K562 (cell line): ENCODE data around the gene MCU. TPM values are rescaled to one million over a fixed set of nuclear protein-coding genes. Genes with fewer than 3 reads are reported as not detected.

Experiments used
- ATAC-seq: fragments of 200-7000 bp; cut with Tn5 transposase; 3 replicates; pipeline ENCODE4 v1.9.1; 2020; ENCODE audit warnings: moderate library complexity
- BruUV-seq: library from RNA; stranded (reverse); fragments of 400-500 nt; replicated peaks from 2 replicates; lab custom pipeline; 2021; lab: Mats Ljungman, UMichigan
- CTCF ChIA-PET: fragments of 300-600 bp; formaldehyde crosslinking; extraction: SDS; loops from one replicate; lab custom pipeline; 2021; ENCODE audit warnings: low intra/inter-chr PET ratio; lab: Yijun Ruan, JAX
- POLR2A ChIA-PET: fragments of 300-600, 350-650 bp; sonication (Branson Sonifier 250); formaldehyde crosslinking; extraction: SDS; loops from one replicate; lab custom pipeline; 2021; ENCODE audit warnings: antibody characterized with exemption, inconsistent platforms; lab: Yijun Ruan, JAX
- DNase-seq, 4 experiments: peaks; one replicate each; pipeline versions ENCODE4 v3.0.0 to v3.0.0-alpha.2; 2011 to 2018; ENCODE audit warnings: low spot score in 3 of 4, mixed read lengths in 3 of 4; ENCODE audit errors: extremely low read depth in 1 of 4
- FAIRE-seq: peaks from 2 replicates; lab custom pipeline; 2011; peaks lifted over from hg19 to GRCh38; lab: Jason Lieb, UNC
- H2AFZ ChIP-seq: 2 replicates; pipeline ENCODE4 v1.6.0; 2011; ENCODE audit warnings: low read depth, low read length, control low read depth, inconsistent platforms
- H3K27ac ChIP-seq: fragments of 200-600 bp; 3 replicates; pipeline ENCODE4 v1.8.0; 2011; ENCODE audit warnings: low read depth, mild to moderate bottlenecking, control low read depth, inconsistent platforms, low read length, moderate library complexity, mixed read lengths; ENCODE audit errors: extremely low read depth
- H3K27me3 ChIP-seq, 2 experiments: fragments of 300-600 bp in 1 of 2; 2 replicates in 1 of 2; 3 replicates in 1 of 2; pipeline versions ENCODE4 v1.6.0 to v1.8.0; 2011; ENCODE audit warnings: inconsistent platforms in 2 of 2, low read length in 2 of 2, mild to moderate bottlenecking in 1 of 2, mixed read lengths in 1 of 2, moderate library complexity in 1 of 2; ENCODE audit not compliant: control insufficient read depth in 2 of 2, insufficient read depth in 2 of 2
- H3K36me3 ChIP-seq: fragments of 300-600 bp; 3 replicates; pipeline ENCODE4 v1.8.0; 2011; ENCODE audit warnings: mild to moderate bottlenecking, low read length, inconsistent platforms; ENCODE audit not compliant: control insufficient read depth, insufficient read depth
- H3K4me1 ChIP-seq, 2 experiments: fragments of 200-600 bp in 1 of 2; replicated peaks in 1 of 2; 2 replicates in 1 of 2; 3 replicates in 1 of 2; pipeline versions ENCODE4 v1.5.1 to v1.8.0; 2011; ENCODE audit warnings: inconsistent platforms in 2 of 2, low read length in 2 of 2, mild to moderate bottlenecking in 1 of 2, mixed read lengths in 1 of 2, moderate library complexity in 1 of 2; ENCODE audit not compliant: control insufficient read depth in 2 of 2, insufficient read depth in 2 of 2
- H3K4me2 ChIP-seq: 2 replicates; pipeline ENCODE4 v1.6.1; 2011; ENCODE audit warnings: low read length, control low read depth, inconsistent platforms, mixed read lengths; ENCODE audit not compliant: insufficient read depth
- H3K4me3 ChIP-seq: fragments of 200-600 bp; sonication (generic), shearing (Covaris generic); 2 replicates; pipeline ENCODE4 v1.5.1; 2016; ENCODE audit warnings: control low read depth, inconsistent platforms
- H3K79me2 ChIP-seq: fragments of 200-600 bp; 3 replicates; pipeline ENCODE4 v1.8.0; 2011; ENCODE audit warnings: low read length, inconsistent platforms; ENCODE audit not compliant: control insufficient read depth, insufficient read depth
- H3K9ac ChIP-seq, 2 experiments: 2 replicates each; pipeline versions ENCODE4 v1.6.0 to v1.6.1; 2011; ENCODE audit warnings: low read depth in 2 of 2, low read length in 2 of 2, control low read depth in 1 of 2, inconsistent platforms in 1 of 2, mild to moderate bottlenecking in 1 of 2, mixed read lengths in 1 of 2; ENCODE audit not compliant: insufficient read depth in 1 of 2
- H3K9me1 ChIP-seq: one replicate; pipeline ENCODE4 v1.6.0; 2011; ENCODE audit warnings: inconsistent platforms, mild to moderate bottlenecking, low read length, moderate library complexity; ENCODE audit not compliant: control insufficient read depth, insufficient read depth
- H3K9me3 ChIP-seq: replicated peaks from 2 replicates; pipeline ENCODE4 v1.5.1; 2011; ENCODE audit warnings: low read depth, low read length, inconsistent platforms; ENCODE audit not compliant: control insufficient read depth, insufficient read depth
- H4K20me1 ChIP-seq: replicated peaks from 2 replicates; pipeline ENCODE4 v1.6.1; 2011; ENCODE audit warnings: low read length, inconsistent platforms, mixed read lengths; ENCODE audit not compliant: control insufficient read depth, insufficient read depth
- ARHGAP35 ChIP-seq: fragments of 450-650 bp; IDR thresholded peaks from 2 replicates; pipeline ENCODE4 v1.6.1; 2018; ENCODE audit not compliant: partially characterized antibody
- ELF2 ChIP-seq: fragments of 250-450 bp; sonication (Bioruptor Pico); IDR thresholded peaks from 2 replicates; pipeline ENCODE4 v1.5.0; 2021; ENCODE audit warnings: mild to moderate bottlenecking
- HIVEP1 ChIP-seq: fragments of 250-450 bp; sonication (Bioruptor Pico); IDR thresholded peaks from 2 replicates; pipeline ENCODE4 v1.4.0; 2020; ENCODE audit warnings: mild to moderate bottlenecking
- HMBOX1 ChIP-seq: sonication (generic); IDR thresholded peaks from 2 replicates; pipeline ENCODE4 v1.6.1; 2016
- KDM2B ChIP-seq: fragments of 250-450 bp; sonication (Bioruptor Pico); IDR thresholded peaks from 2 replicates; pipeline ENCODE4 v1.8.0; 2021; ENCODE audit warnings: mild to moderate bottlenecking, moderate library complexity
- KHSRP ChIP-seq: fragments of 450-650 bp; IDR thresholded peaks from 2 replicates; pipeline ENCODE4 v1.6.1; 2017
- MAZ ChIP-seq, 2 experiments: fragments of 450-650 bp in 1 of 2; sonication (generic) in 1 of 2; formaldehyde crosslinking; IDR thresholded peaks in 1 of 2; conservative IDR thresholded peaks in 1 of 2; 2 replicates each; pipeline versions ENCODE4 v1.4.0 to v1.5.0; 2020; ENCODE audit warnings: mild to moderate bottlenecking in 1 of 2, missing genetic modification reagents in 1 of 2
- MECOM ChIP-seq: fragments of 250-450 bp; sonication (Bioruptor Pico); IDR thresholded peaks from 2 replicates; pipeline ENCODE4 v1.8.0; 2022; ENCODE audit warnings: inconsistent platforms
- MYBL2 ChIP-seq, 2 experiments: fragments of 450-650 bp in 1 of 2; sonication (generic) in 1 of 2; formaldehyde crosslinking in 1 of 2; IDR thresholded peaks; 2 replicates each; pipeline versions ENCODE4 v1.6.1 to v1.8.1; 2017 to 2022; ENCODE audit warnings: borderline replicate concordance in 1 of 2, inconsistent platforms in 1 of 2, low read depth in 1 of 2, mild to moderate bottlenecking in 1 of 2, missing genetic modification reagents in 1 of 2, moderate library complexity in 1 of 2
- NFRKB ChIP-seq: fragments of 450-650 bp; IDR thresholded peaks from 2 replicates; pipeline ENCODE4 v1.6.1; 2016; ENCODE audit warnings: low read depth
- PCBP2 ChIP-seq: fragments of 200-400 bp; formaldehyde crosslinking; IDR thresholded peaks from 2 replicates; pipeline ENCODE4 v1.6.1; 2018; ENCODE audit warnings: low read length, low read depth, mild to moderate bottlenecking, moderate library complexity; ENCODE audit not compliant: poor library complexity, severe bottlenecking
- RNF2 ChIP-seq: sonication (generic); IDR thresholded peaks from 2 replicates; pipeline ENCODE4 v1.6.1; 2016
- SP2 ChIP-seq: IDR thresholded peaks from 2 replicates; pipeline ENCODE4 v1.6.1; 2011; ENCODE audit warnings: mild to moderate bottlenecking, low read depth, low read length, moderate library complexity; ENCODE audit not compliant: poor library complexity, severe bottlenecking; ENCODE audit errors: extremely low read depth
- ZC3H8 ChIP-seq: fragments of 450-650 bp; IDR thresholded peaks from 2 replicates; pipeline ENCODE4 v1.6.1; 2017
- ZNF764 ChIP-seq: fragments of 250-450 bp; sonication (Bioruptor Pico); IDR thresholded peaks from 2 replicates; pipeline ENCODE4 v1.4.0; 2020; ENCODE audit warnings: low read depth, mild to moderate bottlenecking, moderate library complexity
- WGBS: fragments of 100-300 bp; shearing (Covaris generic); methylation state at CpG from one replicate; pipeline ENCODE4 v1.1.6; 2016; ENCODE audit warnings: low coverage, mixed read lengths; ENCODE audit not compliant: insufficient coverage; ENCODE audit errors: missing lambda C conversion rate; 5-methylcytosine and 5-hydroxymethylcytosine counted together
- in situ Hi-C: fragments of 300-500 bp; cut with MboI; formaldehyde crosslinking; loops from 4 replicates; pipeline ENCODE4 v1.15.0; 2018; ENCODE audit warnings: inconsistent platforms, mixed read lengths
- intact Hi-C: fragments of 100-400 bp; cut with micrococcal nuclease; formaldehyde crosslinking; loops from 2 replicates; pipeline ENCODE4 v1.14.2; 2022
- polyA plus RNA-seq, 8 experiments: library from polyadenylated mRNA; depleted of rRNA in 4 of 8; stranded (reverse) in 5 of 8; unstranded in 3 of 8; fragments of >200 nt; fragmentation: Nextera tagmentation in 2 of 8; fragmentation: Illumina TruSeq in 1 of 8; extraction: Ambion mirVana in 2 of 8; extraction: Trizol in 1 of 8; gene quantifications; 2 replicates each; pipeline versions ENCODE4 v1.2.1 to v1.2.3, GENCODE V29; 2011 to 2014; ENCODE audit warnings: inconsistent platforms in 1 of 8, missing spikeins in 1 of 8
- total RNA-seq, 7 experiments: library from RNA; depleted of rRNA in 6 of 7; stranded (reverse); fragments of >200 nt in 6 of 7; fragmentation: Illumina TruSeq in 2 of 7; extraction: Trizol in 2 of 7; gene quantifications; 2 replicates each; pipeline versions ENCODE4 v1.2.1 to v1.2.3, GENCODE V29; 2011 to 2021; ENCODE audit warnings: low replicate concordance in 1 of 7
- TF ChIP-seq, protein P1 (sequence below): fragments of 250-450 bp; sonication (Bioruptor Pico); IDR thresholded peaks from 2 replicates; pipeline ENCODE4 v1.4.0; 2020; ENCODE audit warnings: mild to moderate bottlenecking, moderate library complexity

MCU gene
- total and polyA plus RNA-seq, 9 of the 15 experiments (the other 6 are each of a cell fraction or from before 2014, with no cell fraction given), result 8.2 to 88.8 (median 21.3) TPM

DNA sequence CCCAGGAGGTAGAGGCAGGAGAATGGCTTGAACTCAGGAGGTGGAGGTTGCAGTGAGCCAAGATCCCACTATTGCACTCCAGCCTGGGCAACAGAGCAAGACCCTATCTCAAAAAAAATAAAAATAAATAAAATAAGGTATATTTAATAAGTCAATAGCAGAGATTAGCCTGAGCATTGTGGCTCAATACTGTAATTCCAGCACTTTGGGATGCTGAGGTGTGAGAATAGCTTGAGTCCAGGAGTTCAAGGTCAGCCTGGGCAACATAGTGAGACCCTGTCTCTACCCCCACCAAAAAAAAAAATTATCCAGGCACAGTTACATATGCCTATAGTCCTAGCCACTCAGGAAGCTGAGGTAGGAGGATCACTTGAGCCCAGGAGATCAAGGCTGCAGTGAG is 163.2 kb downstream of the MCU start:
- intact Hi-C loops (no loop called here), in situ Hi-C loops (no loop called here)
- Histone ChIP-seq H3K79me2 (no peaks in the 10 kb centered on the region), H3K4me3 (no peak overlapping the region), H3K4me2 (no peak overlapping the region), H2AFZ (no peak overlapping the region), H3K9me1 (no peaks in the 10 kb centered on the region), H3K9ac (no peak overlapping the region), H3K4me1 (no peaks in the 10 kb centered on the region), H3K27me3 (no peaks in the 10 kb centered on the region), H4K20me1 (no peaks in the 10 kb centered on the region), H3K9me3 (peaks cover 5% of the 10 kb centered on the region; the same call in 1 of the 2 replicates), H3K36me3 (no peaks in the 10 kb centered on the region; the same call in 2 of the 3 replicates), H3K27ac (no peak overlapping the region)
- TF ChIP-seq ARHGAP35 (no peak), RNF2 (no peak), ELF2 (CRISPR knock-in tag) (no peak), PCBP2 (no peak), MAZ (CRISPR knock-in tag; conservative IDR thresholded peaks at IDR 0.05 in 1 of 2, IDR thresholded peaks at IDR 0.05 in 1 of 2) (no peak), NFRKB (no peak)
- CTCF ChIA-PET, result interaction anchor here (0.6 kb wide), 1 partner anchor 632 kb away, joined by 5 read pairs; no protein-coding TSS in a partner anchor
- BruUV-seq, result no TSS peak
- FAIRE-seq (no peak), ATAC-seq (no peak), DNase-seq (no peak)
- POLR2A ChIA-PET, result no interaction called here

GRCh38 chr10:72855790-72856189 is 163.8 kb downstream of the MCU start:
- H3K36me3 ChIP-seq, result peaks cover 5% of the 10 kb centered on the region; the same call in 1 of the 3 replicates
- 50% methylated on average over 2 of the region's 2 CpGs for WGBS
- no peak overlapping the region for H3K9ac ChIP-seq
- H3K9me3 ChIP-seq, result peaks cover 5% of the 10 kb centered on the region; the same call in 1 of the 2 replicates
- DNase-seq (no peak), ATAC-seq (no peak), FAIRE-seq (no peak)
- no peak overlapping the region for H3K4me2 ChIP-seq
- no peaks in the 10 kb centered on the region for H3K79me2 ChIP-seq
- ChIA-PET CTCF (no interaction called here), POLR2A (no interaction called here)
- in situ Hi-C loops (no loop called here), intact Hi-C loops (no loop called here)
- H3K27me3 ChIP-seq, result no peaks in the 10 kb centered on the region
- no peaks in the 10 kb centered on the region for H4K20me1 ChIP-seq
- H3K4me3 ChIP-seq, result no peak overlapping the region
- H3K4me1 ChIP-seq, result no peaks in the 10 kb centered on the region
- no peak overlapping the region for H3K27ac ChIP-seq
- H2AFZ ChIP-seq, result no peak overlapping the region
- no TSS peak for BruUV-seq
- H3K9me1 ChIP-seq, result no peaks in the 10 kb centered on the region
- TF ChIP-seq ZNF764 (CRISPR knock-in tag) (no peak), KHSRP (no peak), SP2 (no peak), ZC3H8 (no peak), MECOM (no peak), HIVEP1 (CRISPR knock-in tag) (no peak), HMBOX1 (no peak), KDM2B (CRISPR knock-in tag) (no peak), MYBL2 (IDR thresholded peaks at IDR 0.05; ENCODE audit: low read depth) (no peak), MYBL2 (CRISPR knock-in tag; IDR thresholded peaks at IDR 0.05; ENCODE audit: borderline replicate concordance) (no peak)
- TF ChIP-seq, protein P1, sequence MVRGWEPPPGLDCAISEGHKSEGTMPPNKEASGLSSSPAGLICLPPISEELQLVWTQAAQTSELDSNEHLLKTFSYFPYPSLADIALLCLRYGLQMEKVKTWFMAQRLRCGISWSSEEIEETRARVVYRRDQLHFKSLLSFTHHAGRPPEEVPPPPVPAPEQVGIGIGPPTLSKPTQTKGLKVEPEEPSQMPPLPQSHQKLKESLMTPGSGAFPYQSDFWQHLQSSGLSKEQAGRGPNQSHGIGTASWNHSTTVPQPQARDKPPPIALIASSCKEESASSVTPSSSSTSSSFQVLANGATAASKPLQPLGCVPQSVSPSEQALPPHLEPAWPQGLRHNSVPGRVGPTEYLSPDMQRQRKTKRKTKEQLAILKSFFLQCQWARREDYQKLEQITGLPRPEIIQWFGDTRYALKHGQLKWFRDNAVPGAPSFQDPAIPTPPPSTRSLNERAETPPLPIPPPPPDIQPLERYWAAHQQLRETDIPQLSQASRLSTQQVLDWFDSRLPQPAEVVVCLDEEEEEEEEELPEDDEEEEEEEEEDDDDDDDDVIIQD (CRISPR knock-in tag), result no peak
